Measurements from ENCODE around the gene RESP18.
"Not testable (repeated sequence)": the region's sequence is repeated elsewhere in the genome, so short reads cannot be mapped to it uniquely, and the experiment has no call there.

RESP18 gene

GRCh38 chr2:219290381-219291171, 42.0 kb downstream of the RESP18 start:
- DNase-seq, result no peak

GRCh38 chr2:219289537-219290361, 42.8 kb downstream of the RESP18 start:
- DNase-seq, result no peak

- DNase-seq, result no peak
Measured at GRCh38 chr2:219289195-219289536, 43.4 kb downstream of the RESP18 start.

- DNase-seq, result no peak
Measured at GRCh38 chr2:219287580-219288265, 44.8 kb downstream of the RESP18 start.

- not testable (repeated sequence) for DNase-seq
Measured at GRCh38 chr2:219287116-219287440, 45.5 kb downstream of the RESP18 start.

- no peak for DNase-seq
Measured at GRCh38 chr2:219286436-219287115, 46.0 kb downstream of the RESP18 start.

- no peak for DNase-seq
Measured at GRCh38 chr2:219285894-219286425, 46.6 kb downstream of the RESP18 start.

GRCh38 chr2:219285373-219285735, 47.2 kb downstream of the RESP18 start:
- DNase-seq, result no peak

GRCh38 chr2:219284501-219285372, 47.8 kb downstream of the RESP18 start:
- DNase-seq, result no peak

- DNase-seq, result no peak
Measured at GRCh38 chr2:219282943-219283581, 49.5 kb downstream of the RESP18 start.

- DNase-seq, result no peak
Measured at GRCh38 chr2:219282375-219282774, 50.2 kb downstream of the RESP18 start.

- DNase-seq, result no peak
Measured at GRCh38 chr2:219281588-219281987, 51.0 kb downstream of the RESP18 start.

- DNase-seq, result no peak
Measured at GRCh38 chr2:219280651-219281050, 51.9 kb downstream of the RESP18 start.

GRCh38 chr2:219279916-219280516, 52.5 kb downstream of the RESP18 start:
- DNase-seq, result no peak

- DNase-seq, result peak; percentile 98
Measured at GRCh38 chr2:219279151-219279915, 53.2 kb downstream of the RESP18 start, which contains the start of gene DNAJB2. DNAJB2 (plus strand) TSS chr2:219279366; CDS start chr2:219279834, 468 bp downstream.

- DNase-seq, result no peak
Measured at GRCh38 chr2:219278655-219279150, 53.8 kb downstream of the RESP18 start.

- DNase-seq, result peak; percentile 69
Measured at GRCh38 chr2:219277703-219278654, 54.6 kb downstream of the RESP18 start.
